Stomach (tissue), 9 donors: ENCODE results near the gene CCNK. TPM values are rescaled to one million over a fixed set of nuclear protein-coding genes. Genes with fewer than 3 reads are reported as not detected.

Source experiments
- DNase-seq, 2 donors: peaks; one replicate each; pipeline versions ENCODE4 v3.0.0 to v3.0.0-alpha.2; 2013 to 2019
- H3K27ac ChIP-seq, 5 donors: fragments of 200-600 bp in 4 of 5; sonication (generic) in 4 of 5; one replicate each; pipeline ENCODE4 v1.5.1; 2013 to 2019; ENCODE audit warnings: mild to moderate bottlenecking in 1 of 5, moderate library complexity in 1 of 5
- H3K27me3 ChIP-seq, 3 donors: fragments of 200-600 bp; sonication (generic); one replicate each; pipeline ENCODE4 v1.5.1; 2017 to 2019; ENCODE audit warnings: mixed run types in 1 of 3
- H3K36me3 ChIP-seq, 4 donors: fragments of 200-600 bp; sonication (generic); 1 replicate in 3 of 4; 2 replicates in 1 of 4; pipeline ENCODE4 v1.5.1; 2016 to 2019
- H3K4me1 ChIP-seq, 4 donors: fragments of 200-600 bp; sonication (generic); one replicate each; pipeline ENCODE4 v1.5.1; 2016 to 2019
- H3K4me3 ChIP-seq, 4 donors: fragments of 200-600 bp; sonication (generic) in 3 of 4; one replicate each; pipeline ENCODE4 v1.5.1; 2016 to 2019; ENCODE audit warnings: mild to moderate bottlenecking in 1 of 4
- H3K9me3 ChIP-seq, 4 donors: fragments of 200-600 bp; sonication (generic); one replicate each; pipeline ENCODE4 v1.5.1; 2016 to 2019
- CTCF ChIP-seq, 7 experiments: fragments of 450-650 bp in 4 of 7; fragments of 200-600 bp in 3 of 7; sonication (generic) in 3 of 7; IDR thresholded peaks; one replicate each; pipeline ENCODE4 v1.5.1; 2016 to 2019; ENCODE audit warnings: antibody characterized with exemption in 7 of 7, control low read depth in 2 of 7, mild to moderate bottlenecking in 1 of 7
- EP300 ChIP-seq: sonication (generic); formaldehyde crosslinking; IDR thresholded peaks from one replicate; pipeline ENCODE4 v1.6.1; 2017; ENCODE audit warnings: antibody characterized with exemption
- POLR2A ChIP-seq, 4 donors: fragments of 450-650 bp; IDR thresholded peaks; one replicate each; pipeline ENCODE4 v1.6.1; 2016; ENCODE audit warnings: antibody characterized with exemption in 4 of 4, control low read depth in 2 of 4, mild to moderate bottlenecking in 1 of 4, moderate library complexity in 1 of 4
- POLR2AphosphoS5 ChIP-seq, 3 donors: sonication (generic); formaldehyde crosslinking; IDR thresholded peaks; one replicate each; pipeline ENCODE4 v1.6.1; 2016; ENCODE audit warnings: antibody characterized with exemption in 3 of 3
- WGBS, 5 donors: extraction: QIAGEN DNeasy Blood & Tissue Kit in 3 of 5; methylation state at CpG; one replicate each; pipeline versions ENCODE4 v1.1.5 to v1.1.7; 2013 to 2018; 5-methylcytosine and 5-hydroxymethylcytosine counted together
- intact Hi-C: fragments of 100-400 bp; cut with DNase I; formaldehyde crosslinking; loops from one replicate; pipeline ENCODE4 v1.15.1; 2023; ENCODE audit warnings: low total_unique reads
- polyA plus RNA-seq, 3 donors: library from polyadenylated mRNA; stranded (reverse); fragments of 200-250 nt; gene quantifications; one replicate each; pipeline ENCODE4 v1.2.3, GENCODE V29; 2013
- total RNA-seq, 5 donors: library from RNA; depleted of rRNA; stranded (reverse); fragments of >200 nt; gene quantifications; one replicate each; pipeline versions ENCODE4 v1.1.0 to v1.2.3, GENCODE V29; 2014 to 2016
- donor health status: healthy with polysubstance abuse.
- donor health status: Bipolar disorder and iron deficiency.
- donor health status: healthy.

CCNK gene
- total and polyA plus RNA-seq, 8 donors: 2.3 to 48.3 (median 11.4) TPM

GRCh38 chr14:99466758-99467157 lies 14.5 kb upstream of the CCNK start:
- Histone ChIP-seq H3K36me3 (peaks cover 15 to 39% (median 38%) of the 10 kb centered on the region in 4 donors), H3K4me3 (no peak overlapping the region), H3K9me3 (no peaks in the 10 kb centered on the region), H3K27ac (no peak overlapping the region), H3K4me1 (peaks cover 11 to 24% (median 17%) of the 10 kb centered on the region in 4 donors), H3K27me3 (no peaks in the 10 kb centered on the region)
- 79 to 83% (median 82%) methylated on average over 3 of the region's 3 CpGs for WGBS, 5 donors
- intact Hi-C loops: no loop called here
- TF ChIP-seq EP300: no peak
- TF ChIP-seq CTCF (IDR thresholded peaks at IDR 0.05): no peak
- TF ChIP-seq POLR2AphosphoS5 (IDR thresholded peaks at IDR 0.05): no peak
- no peak for TF ChIP-seq POLR2A (IDR thresholded peaks at IDR 0.05)
- no peak for DNase-seq

DNA sequence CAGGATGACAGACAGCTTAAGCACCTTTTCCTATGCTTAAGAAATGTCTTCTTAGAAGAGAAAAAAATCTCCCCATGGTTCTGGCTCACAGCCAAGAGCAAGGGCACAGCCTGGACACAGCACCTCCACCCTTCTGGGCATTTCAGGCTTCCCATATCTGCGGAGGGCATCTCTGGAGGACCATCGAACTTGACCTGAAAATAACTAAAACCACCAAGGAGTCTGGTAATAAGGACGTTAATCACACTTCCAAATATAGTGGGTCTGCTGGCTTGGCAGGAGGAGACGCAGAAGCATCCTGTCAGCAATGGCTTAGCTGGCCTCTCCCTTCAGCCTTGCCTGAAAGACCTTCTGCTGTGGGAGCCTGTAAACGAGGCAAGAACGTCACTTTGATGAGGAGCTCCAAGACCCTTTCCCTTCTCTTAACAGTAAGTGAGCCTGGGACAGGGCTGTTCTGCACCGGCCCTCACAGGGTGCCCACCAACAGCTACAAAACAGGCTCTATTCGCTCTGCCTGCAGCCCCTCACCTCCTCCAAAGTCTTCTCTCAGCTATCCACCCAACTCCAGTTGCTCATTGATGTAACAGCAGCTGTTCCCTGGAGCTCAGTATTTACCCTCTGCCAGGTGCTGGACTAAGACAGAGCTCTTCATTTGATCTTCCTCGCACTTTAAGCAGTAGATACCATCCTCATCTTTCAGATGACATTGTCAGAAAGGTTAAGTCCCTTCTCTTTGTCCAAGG lies 13.7 kb upstream of the CCNK start:
- Histone ChIP-seq H3K4me1 (peaks cover 11 to 24% (median 17%) of the 10 kb centered on the region in 4 donors), H3K27ac (no peak overlapping the region), H3K9me3 (no peaks in the 10 kb centered on the region), H3K36me3 (peaks cover 14 to 31% (median 31%) of the 10 kb centered on the region in 4 donors), H3K27me3 (no peaks in the 10 kb centered on the region), H3K4me3 (no peak overlapping the region)
- TF ChIP-seq EP300 (no peak), POLR2A (IDR thresholded peaks at IDR 0.05) (no peak), CTCF (IDR thresholded peaks at IDR 0.05) (no peak)
- no peak for DNase-seq
- intact Hi-C loops: no loop called here
- WGBS, 5 donors: 62 to 71% (median 65%) methylated on average over 9 of the region's 9 CpGs

DNA sequence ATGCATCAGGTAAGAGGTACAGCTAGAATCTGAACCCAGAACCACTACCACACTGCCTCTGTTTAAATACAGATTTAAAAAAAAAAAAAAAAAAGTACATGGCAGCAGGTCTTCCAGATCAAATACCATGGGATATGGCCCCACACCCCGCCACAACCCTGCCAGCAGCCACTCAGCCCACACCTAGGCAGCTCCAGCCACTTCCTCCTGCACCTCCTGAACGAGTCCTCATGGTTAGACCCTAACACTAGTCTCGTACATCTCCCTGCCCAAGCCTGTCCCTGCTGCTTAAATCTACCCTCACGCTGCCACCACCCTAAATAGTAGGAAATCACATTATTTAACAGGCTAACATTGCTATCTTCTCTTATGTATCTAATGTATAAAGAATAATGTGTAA lies 13.1 kb upstream of the CCNK start:
- no peak overlapping the region for H3K27ac ChIP-seq
- H3K27me3 ChIP-seq: no peaks in the 10 kb centered on the region
- H3K36me3 ChIP-seq: peaks cover 11 to 26% (median 25%) of the 10 kb centered on the region in 4 donors
- no peaks in the 10 kb centered on the region for H3K9me3 ChIP-seq
- no peak for DNase-seq
- WGBS, 5 donors: 48 to 62% (median 58%) methylated on average over 4 of the region's 4 CpGs
- intact Hi-C loops: no loop called here
- H3K4me3 ChIP-seq: no peak overlapping the region
- TF ChIP-seq POLR2A (IDR thresholded peaks at IDR 0.05) (no peak), POLR2AphosphoS5 (IDR thresholded peaks at IDR 0.05) (no peak), EP300 (no peak), CTCF (IDR thresholded peaks at IDR 0.05) (no peak)
- H3K4me1 ChIP-seq: peaks cover 11 to 27% (median 17%) of the 10 kb centered on the region in 4 donors

DNA sequence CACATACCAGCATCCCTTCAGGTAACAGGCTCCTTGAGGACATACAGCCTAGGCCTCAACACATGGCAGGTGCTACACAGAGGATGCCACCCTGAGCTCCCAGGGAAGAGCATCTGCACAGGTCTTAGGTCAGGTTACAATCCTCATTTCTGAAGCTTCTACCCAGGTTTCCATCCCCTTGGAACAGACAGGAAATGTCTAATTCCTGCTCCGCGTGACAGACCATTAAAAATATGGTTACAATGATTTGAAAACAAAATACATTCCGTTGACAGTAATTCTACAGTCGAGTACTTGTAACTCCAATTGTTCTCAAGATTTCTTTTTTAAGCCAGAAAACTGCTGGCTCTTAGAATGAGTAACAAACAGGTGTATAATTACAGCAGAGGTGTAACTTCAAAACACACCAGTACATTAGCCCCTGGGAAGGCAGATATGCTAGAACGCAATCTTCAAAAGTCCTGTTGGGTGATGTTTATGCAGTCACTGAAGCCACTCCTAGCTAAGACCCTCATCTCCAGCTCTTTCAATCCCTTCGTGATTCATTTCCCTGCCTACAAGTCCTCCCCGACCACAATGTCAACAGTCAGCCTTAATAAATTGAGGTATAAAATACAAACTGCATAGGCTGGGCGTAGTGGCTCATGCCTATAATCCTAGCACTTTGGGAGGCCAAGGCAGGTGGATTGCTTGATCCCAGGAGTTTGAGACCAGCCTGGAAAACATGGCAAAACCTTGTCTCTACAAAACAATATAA lies 12.2 kb upstream of the CCNK start:
- H3K4me1 ChIP-seq: peaks cover 11 to 36% (median 19%) of the 10 kb centered on the region in 4 donors
- H3K9me3 ChIP-seq: no peaks in the 10 kb centered on the region
- peaks cover 11 to 17% (median 16%) of the 10 kb centered on the region in 4 donors for H3K36me3 ChIP-seq
- no peak overlapping the region for H3K4me3 ChIP-seq
- no peak overlapping the region for H3K27ac ChIP-seq
- intact Hi-C loops: no loop called here
- DNase-seq: no peak
- TF ChIP-seq POLR2A (IDR thresholded peaks at IDR 0.05): no peak
- TF ChIP-seq POLR2AphosphoS5 (IDR thresholded peaks at IDR 0.05): no peak
- TF ChIP-seq CTCF (IDR thresholded peaks at IDR 0.05): no peak
- no peak for TF ChIP-seq EP300
- WGBS, 5 donors: 72 to 79% (median 79%) methylated on average over 8 of the region's 8 CpGs
- no peaks in the 10 kb centered on the region for H3K27me3 ChIP-seq
